ENCODE results near the gene ZNF365.

GRCh38 chr10:62433901-62434300 lies 59.7 kb downstream of the ZNF365 start:
- TF ChIP-seq CTCF (IDR thresholded peaks at IDR 0.05; ENCODE audit: low read length) (no peak), EZH2 (optimal IDR thresholded peaks at IDR 0.05; ENCODE audit: low read depth, low read length) (no peak), EZH2phosphoT487 (IDR thresholded peaks at IDR 0.05; ENCODE audit: low read length) (no peak)

Data from MM.1S (cell line).